Heart right ventricle (tissue), 16 donors: ENCODE measurements around the gene ENOX1. TPM values are rescaled to one million over a fixed set of nuclear protein-coding genes. Genes with fewer than 3 reads are reported as not detected.
A peak's percentile ranks its signal among the peaks of the same experiment; 100 is the strongest.
"Not testable (repeated sequence)": the region's sequence is repeated elsewhere in the genome, so short reads cannot be mapped to it uniquely, and the experiment has no call there.

Source experiments
- ATAC-seq, 8 donors: fragments of 200-7000 bp; cut with Tn5 transposase; one replicate each; pipeline ENCODE4 v1.9.1; 2020; ENCODE audit warnings: mild to moderate bottlenecking in 8 of 8, moderate library complexity in 8 of 8, moderate number of reproducible peaks in 1 of 8
- DNase-seq, 2 donors: peaks; one replicate each; pipeline ENCODE4 v3.0.0-alpha.2; 2020
- H3K27ac ChIP-seq, 10 donors: fragments of 200-600 bp; sonication (generic) in 2 of 10; one replicate each; pipeline versions ENCODE4 v1.5.0 to v1.8.0; 2020 to 2022; ENCODE audit warnings: mild to moderate bottlenecking in 3 of 10
- H3K27me3 ChIP-seq, 7 donors: fragments of 200-600 bp; one replicate each; pipeline ENCODE4 v1.8.0; 2021 to 2022; ENCODE audit warnings: mild to moderate bottlenecking in 2 of 7
- H3K36me3 ChIP-seq, 9 donors: fragments of 200-600 bp; sonication (generic) in 1 of 9; one replicate each; pipeline versions ENCODE4 v1.5.0 to v1.8.0; 2020 to 2022; ENCODE audit warnings: mild to moderate bottlenecking in 2 of 9
- H3K4me1 ChIP-seq, 9 donors: fragments of 200-600 bp; sonication (generic) in 1 of 9; one replicate each; pipeline versions ENCODE4 v1.5.0 to v1.8.0; 2020 to 2022; ENCODE audit warnings: mild to moderate bottlenecking in 4 of 9
- H3K4me3 ChIP-seq, 10 donors: fragments of 200-600 bp; sonication (generic) in 2 of 10; one replicate each; pipeline versions ENCODE4 v1.5.0 to v1.8.0; 2020 to 2022; ENCODE audit warnings: mild to moderate bottlenecking in 7 of 10, moderate library complexity in 2 of 10
- H3K9me3 ChIP-seq, 11 donors: fragments of 200-600 bp in 10 of 11; sonication (generic) in 2 of 11; one replicate each; pipeline versions ENCODE4 v1.5.0 to v1.8.0; 2013 to 2022; ENCODE audit warnings: mild to moderate bottlenecking in 2 of 11, control low read depth in 1 of 11, moderate library complexity in 1 of 11
- WGBS, 2 donors: extraction: QIAGEN DNeasy Blood & Tissue Kit; methylation state at CpG; one replicate each; pipeline ENCODE4 v1.1.7; 2013; ENCODE audit warnings: inconsistent platforms in 1 of 2; 5-methylcytosine and 5-hydroxymethylcytosine counted together
- intact Hi-C, 10 donors: fragments of 100-400 bp; cut with DNase I; formaldehyde crosslinking; loops; one replicate each; pipeline versions ENCODE4 v1.11.1 to v1.14.2; 2022
- polyA plus RNA-seq, 2 donors: library from polyadenylated mRNA; stranded (reverse); fragments of 200-250 nt; gene quantifications; one replicate each; pipeline ENCODE4 v1.2.3, GENCODE V29; 2013
- total RNA-seq, 10 donors: library from RNA; stranded (reverse); fragmentation: NEBNext Ultra II Directional in 3 of 10; extraction: Animal tissue kit (Norgen Biotek cat#: 25700) in 3 of 10; gene quantifications; one replicate each; pipeline versions ENCODE4 v1.2.1 to v1.2.4, GENCODE V29; 2021 to 2023
- TF ChIP-seq, protein P1 (sequence below), 9 donors: fragments of 200-600 bp; sonication (generic) in 2 of 9; IDR thresholded peaks; one replicate each; pipeline versions ENCODE4 v1.5.0 to v1.8.0; 2021 to 2022; ENCODE audit warnings: antibody characterized with exemption in 9 of 9, mild to moderate bottlenecking in 5 of 9, moderate library complexity in 1 of 9
- donor health status: Arrhythmogenic right ventricular cardiomyopathy.
- donor health status: ischemic (EF 13 %, LVEDD 7.1; RV severe dilation, severe dysfunction).
- donor health status: healthy with polysubstance abuse.
- donor health status: DM: no; HTN: yes; CAD: no.
- donor health status: DM: no; HTN: no; CAD: no.
- donor health status: ischemic (EF 25% LVEDD 6.9; RV normal size, moderate dysfunction).
- donor health status: ischemic (EF 25% LVEDD 5.7; RV mildly dilated, moderate dysfunction).
- donor health status: healthy.
- donor health status: DM: yes; HTN: yes; CAD: no.
- donor health status: Ischemic cardiomyopathy.
- donor health status: ischemic (EF 35%, LVEDD 5.7; RV mildly dilated, moderate dysfunction).
- donor health status: nonischemic (EF 11% LVEDD 7.7; RV severe dilation, severe dysfunction).
- donor health status: DM: yes; HTN: yes; CAD: no.
- donor health status: PGD.
- donor health status: ischemic (EF 29% LVEDD 5.4; RV normal size, mild dysfunction).
- donor health status: nonischemic (EF 23%, LVEDD 6.1; RV moderate dilation, normal function).

ENOX1 gene
- total and polyA plus RNA-seq, 12 donors, result 2.0 to 10.4 (median 7.1) TPM

DNA sequence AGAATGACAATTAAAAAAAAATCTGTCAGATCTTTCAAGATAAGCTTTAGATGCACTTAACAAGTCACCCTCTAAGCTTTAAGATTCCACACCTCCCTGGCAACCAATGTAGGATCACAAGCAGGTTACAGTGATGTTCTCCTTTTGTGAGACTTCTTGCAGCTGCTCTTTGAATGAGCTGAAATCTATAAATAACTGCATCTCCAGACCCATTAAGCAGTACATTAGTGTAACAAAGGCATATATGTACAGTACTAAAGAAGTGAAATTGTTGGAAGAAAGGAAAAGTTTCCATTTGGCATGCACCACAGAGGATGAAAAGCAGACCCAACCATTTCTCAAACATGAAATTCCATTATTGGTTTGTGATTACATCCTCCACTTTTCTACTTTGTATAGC lies 364.7 kb downstream of the ENOX1 start:
- peaks cover 0 to 4% (median 0%) of the 10 kb centered on the region in 9 donors for H3K4me1 ChIP-seq
- intact Hi-C loops, result no loop called here
- no peaks in the 10 kb centered on the region for H3K27me3 ChIP-seq
- DNase-seq, result no peak
- no peaks in the 10 kb centered on the region for H3K36me3 ChIP-seq
- TF ChIP-seq, protein P1, sequence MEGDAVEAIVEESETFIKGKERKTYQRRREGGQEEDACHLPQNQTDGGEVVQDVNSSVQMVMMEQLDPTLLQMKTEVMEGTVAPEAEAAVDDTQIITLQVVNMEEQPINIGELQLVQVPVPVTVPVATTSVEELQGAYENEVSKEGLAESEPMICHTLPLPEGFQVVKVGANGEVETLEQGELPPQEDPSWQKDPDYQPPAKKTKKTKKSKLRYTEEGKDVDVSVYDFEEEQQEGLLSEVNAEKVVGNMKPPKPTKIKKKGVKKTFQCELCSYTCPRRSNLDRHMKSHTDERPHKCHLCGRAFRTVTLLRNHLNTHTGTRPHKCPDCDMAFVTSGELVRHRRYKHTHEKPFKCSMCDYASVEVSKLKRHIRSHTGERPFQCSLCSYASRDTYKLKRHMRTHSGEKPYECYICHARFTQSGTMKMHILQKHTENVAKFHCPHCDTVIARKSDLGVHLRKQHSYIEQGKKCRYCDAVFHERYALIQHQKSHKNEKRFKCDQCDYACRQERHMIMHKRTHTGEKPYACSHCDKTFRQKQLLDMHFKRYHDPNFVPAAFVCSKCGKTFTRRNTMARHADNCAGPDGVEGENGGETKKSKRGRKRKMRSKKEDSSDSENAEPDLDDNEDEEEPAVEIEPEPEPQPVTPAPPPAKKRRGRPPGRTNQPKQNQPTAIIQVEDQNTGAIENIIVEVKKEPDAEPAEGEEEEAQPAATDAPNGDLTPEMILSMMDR (IDR thresholded peaks at IDR 0.05), result no peak
- H3K4me3 ChIP-seq, result no peak overlapping the region
- no peak overlapping the region for H3K27ac ChIP-seq
- H3K9me3 ChIP-seq, result peaks cover 0 to 12% (median 0%) of the 10 kb centered on the region in 11 donors
- no peak for ATAC-seq

DNA sequence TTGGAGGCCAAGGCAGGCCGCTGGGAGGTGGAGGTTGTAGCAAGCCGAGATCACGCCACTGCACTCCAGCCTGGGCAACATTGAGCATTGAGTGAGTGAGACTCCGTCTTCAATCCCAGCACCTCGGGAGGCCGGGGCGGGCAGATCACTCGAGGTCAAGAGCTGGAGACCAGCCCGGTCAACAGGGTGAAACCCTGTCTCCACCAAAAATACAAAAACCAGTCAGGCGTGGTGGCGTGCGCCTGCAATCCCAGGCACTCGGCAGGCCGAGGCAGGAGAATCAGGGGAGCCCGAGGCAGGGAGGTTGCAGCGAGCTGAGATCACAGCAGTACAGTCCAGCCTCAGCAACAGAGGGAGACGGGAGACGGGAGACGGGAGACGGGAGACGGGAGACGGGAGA lies 369.9 kb downstream of the ENOX1 start:
- ATAC-seq, DNase-seq: not testable (repeated sequence)
- WGBS, 2 donors, result 97 to 99% methylated on average over 21 to 22 of the region's 22 CpGs

DNA sequence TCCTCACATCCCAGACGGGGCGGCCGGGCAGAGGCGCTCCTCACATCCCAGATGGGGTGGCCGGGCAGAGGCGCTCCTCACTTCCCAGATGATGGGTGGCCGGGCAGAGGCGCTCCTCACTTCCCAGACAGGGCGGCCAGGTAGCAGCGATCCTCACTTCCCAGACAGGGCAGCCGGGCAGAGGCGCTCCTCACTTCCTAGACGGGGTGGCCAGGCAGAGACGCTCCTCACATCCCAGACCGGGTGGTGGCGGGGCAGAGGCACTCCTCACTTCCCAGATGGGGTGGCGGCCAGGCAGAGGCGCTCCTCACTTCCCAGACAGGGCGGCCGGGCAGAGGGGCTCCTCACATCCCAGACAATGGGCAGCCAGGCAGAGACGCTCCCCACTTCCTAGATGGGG lies 370.4 kb downstream of the ENOX1 start:
- H3K4me1 ChIP-seq, H3K36me3 ChIP-seq, ATAC-seq, H3K27ac ChIP-seq, intact Hi-C loops, H3K4me3 ChIP-seq, DNase-seq, H3K27me3 ChIP-seq: not testable (repeated sequence)
- 92 to 94% methylated on average over 21 of the region's 21 CpGs for WGBS, 2 donors
- H3K9me3 ChIP-seq, result peaks cover 0 to 12% (median 0%) of the 10 kb centered on the region in 11 donors

More for the DNA sequence above, 369.9 kb downstream of the ENOX1 start:
- H3K4me1 ChIP-seq, H3K36me3 ChIP-seq, H3K27ac ChIP-seq, H3K4me3 ChIP-seq, intact Hi-C loops, H3K27me3 ChIP-seq: not testable (repeated sequence)
- H3K9me3 ChIP-seq, result peaks cover 0 to 12% (median 0%) of the 10 kb centered on the region in 11 donors

DNA sequence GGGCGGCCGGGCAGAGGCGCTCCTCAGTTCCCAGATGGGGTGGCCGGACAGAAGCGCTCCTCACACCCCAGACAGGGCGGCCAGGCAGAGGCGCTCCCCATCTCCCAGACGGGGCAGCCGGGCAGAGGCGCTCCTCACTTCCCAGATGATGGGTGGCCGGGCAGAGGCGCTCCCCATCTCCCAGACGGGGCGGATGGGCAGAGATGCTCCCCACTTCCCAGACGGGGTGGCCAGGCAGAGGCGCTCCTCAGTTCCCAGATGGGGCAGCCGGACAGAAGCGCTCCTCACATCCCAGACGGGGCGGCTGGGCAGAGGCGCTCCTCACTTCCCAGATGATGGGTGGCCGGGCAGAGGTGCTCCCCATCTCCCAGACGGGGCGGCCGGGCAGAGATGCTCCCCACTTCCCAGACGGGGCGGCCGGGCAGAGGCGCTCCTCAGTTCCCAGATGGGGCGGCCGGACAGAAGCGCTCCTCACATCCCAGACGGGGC lies 370.8 kb downstream of the ENOX1 start:
- H3K36me3 ChIP-seq, result not testable (repeated sequence)

DNA sequence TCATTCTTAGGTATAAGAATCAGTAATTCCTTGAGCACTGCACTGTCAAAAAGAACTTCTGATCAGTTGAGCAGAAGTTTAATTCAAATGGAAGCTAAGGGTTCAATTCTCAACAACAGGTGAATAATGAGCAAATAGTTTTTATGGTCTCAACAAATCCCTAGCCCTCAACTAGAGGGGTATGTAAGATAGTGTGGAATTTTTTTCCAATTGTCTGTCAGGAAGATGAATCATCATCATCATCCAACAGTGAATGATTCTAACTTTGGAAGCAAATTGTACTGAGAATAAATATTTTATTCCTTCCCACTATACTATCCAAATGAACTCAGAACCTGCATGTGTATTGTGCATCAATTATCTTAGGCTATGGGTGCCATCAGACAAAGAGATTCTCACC lies 372.7 kb downstream of the ENOX1 start:
- Histone ChIP-seq H3K36me3 (no peaks in the 10 kb centered on the region), H3K27me3 (no peaks in the 10 kb centered on the region), H3K4me1 (no peaks in the 10 kb centered on the region), H3K9me3 (no peaks in the 10 kb centered on the region), H3K4me3 (no peak overlapping the region), H3K27ac (no peak overlapping the region)
- ATAC-seq, result no peak
- no peak for DNase-seq
- intact Hi-C loops, result no loop called here
- TF ChIP-seq, protein P1 (IDR thresholded peaks at IDR 0.05), result no peak

More for the DNA sequence above, 370.8 kb downstream of the ENOX1 start:
- H3K27me3 ChIP-seq, H3K27ac ChIP-seq, ATAC-seq, H3K4me1 ChIP-seq, H3K4me3 ChIP-seq, DNase-seq, intact Hi-C loops: not testable (repeated sequence)
- 94 to 95% methylated on average over 31 to 33 of the region's 33 CpGs for WGBS, 2 donors
- peaks cover 0 to 12% (median 0%) of the 10 kb centered on the region in 11 donors for H3K9me3 ChIP-seq

DNA sequence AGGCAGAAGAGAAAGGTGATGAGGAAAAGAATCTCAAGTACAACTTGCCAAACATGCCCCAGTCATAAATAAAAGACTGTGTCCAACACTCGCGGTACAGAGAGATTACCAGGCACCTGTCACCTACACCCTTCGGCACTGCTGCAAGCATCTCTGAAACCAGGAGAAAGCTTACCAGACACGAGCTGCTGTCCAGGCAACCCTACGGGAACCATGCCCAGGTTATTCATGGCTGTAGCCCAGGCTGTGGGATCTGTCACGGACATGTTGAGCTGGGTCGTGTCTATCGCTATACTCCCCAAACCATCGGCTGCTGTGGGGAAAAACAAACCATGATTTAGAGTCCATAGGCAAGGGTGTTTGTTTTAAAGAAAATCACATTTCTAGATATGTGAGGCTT lies 375.0 kb downstream of the ENOX1 start:
- peak; percentile 58 to 96 (median 86) for ATAC-seq
- TF ChIP-seq, protein P1 (IDR thresholded peaks at IDR 0.05), result no peak
- Histone ChIP-seq H3K9me3 (no peaks in the 10 kb centered on the region), H3K36me3 (no peaks in the 10 kb centered on the region), H3K27ac (no peak overlapping the region), H3K4me1 (no peaks in the 10 kb centered on the region), H3K4me3 (no peak overlapping the region), H3K27me3 (no peaks in the 10 kb centered on the region)
- intact Hi-C loops, result no loop called here
- 42 to 74% methylated on average over 9 of the region's 9 CpGs for WGBS, 2 donors
- DNase-seq, result peak; percentile 44 to 47
